SU-DHL-6 (cell line): ENCODE measurements around the gene MEIS2.

Experiments
- H2AFZ ChIP-seq: fragments of 200-600 bp; sonication (generic); 2 replicates; pipeline ENCODE4 v1.6.1; 2014; ENCODE audit warnings: low read depth, mild to moderate bottlenecking, moderate library complexity, mixed read lengths, antibody characterized with exemption, low read length; ENCODE audit not compliant: severe bottlenecking
- H3F3A ChIP-seq: fragments of 200-600 bp; shearing (Covaris generic); 2 replicates; pipeline ENCODE4 v1.6.0; 2016; ENCODE audit warnings: antibody characterized with exemption, mild to moderate bottlenecking; ENCODE audit not compliant: insufficient read depth
- H3K27ac ChIP-seq: fragments of 200-600 bp; sonication (generic); 2 replicates; pipeline ENCODE4 v1.5.1; 2016; ENCODE audit warnings: low read depth, mild to moderate bottlenecking, low read length, moderate library complexity, mixed read lengths
- H3K27me3 ChIP-seq: fragments of 200-600 bp; sonication (generic), shearing (Covaris generic); 2 replicates; pipeline ENCODE4 v1.6.0; 2014; ENCODE audit warnings: mild to moderate bottlenecking, low read length
- H3K36me3 ChIP-seq: fragments of 200-600 bp; sonication (generic); 2 replicates; pipeline ENCODE4 v1.6.1; 2014; ENCODE audit warnings: mild to moderate bottlenecking, low read length, mixed read lengths
- H3K4me2 ChIP-seq: fragments of 300-600, 200-600 bp; shearing (Covaris generic), sonication (generic); 2 replicates; pipeline ENCODE4 v1.6.0; 2014; ENCODE audit warnings: low read length, low read depth, mild to moderate bottlenecking; ENCODE audit not compliant: poor library complexity, severe bottlenecking
- H3K4me3 ChIP-seq: fragments of 200-600 bp; sonication (generic); 2 replicates; pipeline ENCODE4 v1.5.1; 2014; ENCODE audit warnings: antibody characterized with exemption, low read length, mild to moderate bottlenecking, mixed read lengths; ENCODE audit not compliant: insufficient read depth, poor library complexity, severe bottlenecking
- H3K79me2 ChIP-seq: fragments of 200-600 bp; sonication (generic); 2 replicates; pipeline ENCODE4 v1.6.1; 2014; ENCODE audit warnings: mild to moderate bottlenecking, low read length, moderate library complexity; ENCODE audit not compliant: insufficient read depth
- H3K9ac ChIP-seq: fragments of 200-600 bp; sonication (generic); 2 replicates; pipeline ENCODE4 v1.7.0; 2014; ENCODE audit warnings: mild to moderate bottlenecking, low read length
- H3K9me2 ChIP-seq: fragments of 200-600 bp; sonication (generic); replicated peaks from 2 replicates; pipeline ENCODE4 v1.6.1; 2014; ENCODE audit warnings: low read length; ENCODE audit not compliant: insufficient read depth
- H3K9me3 ChIP-seq: fragments of 200-600 bp; sonication (generic); 2 replicates; pipeline ENCODE4 v1.6.1; 2014; ENCODE audit warnings: low read length, mixed read lengths; ENCODE audit not compliant: insufficient read depth
- H4K20me1 ChIP-seq: fragments of 200-600 bp; sonication (generic); 2 replicates; pipeline ENCODE4 v1.6.1; 2014; ENCODE audit warnings: low read depth, mild to moderate bottlenecking, antibody characterized with exemption, low read length, moderate library complexity, mixed read lengths
- CTCF ChIP-seq: fragments of 200-600 bp; sonication (generic); IDR thresholded peaks from one replicate; pipeline ENCODE4 v1.5.1; 2017; ENCODE audit warnings: antibody characterized with exemption, mild to moderate bottlenecking, low read length, moderate library complexity; ENCODE audit not compliant: insufficient read depth, poor library complexity, severe bottlenecking
- EZH2phosphoT487 ChIP-seq: fragments of 200-600 bp; sonication (generic), shearing (Covaris generic); conservative IDR thresholded peaks from 2 replicates; pipeline ENCODE4 v1.6.1; 2018; ENCODE audit warnings: mild to moderate bottlenecking, antibody characterized with exemption, low read length, moderate library complexity, mixed read lengths

MEIS2 gene

DNA sequence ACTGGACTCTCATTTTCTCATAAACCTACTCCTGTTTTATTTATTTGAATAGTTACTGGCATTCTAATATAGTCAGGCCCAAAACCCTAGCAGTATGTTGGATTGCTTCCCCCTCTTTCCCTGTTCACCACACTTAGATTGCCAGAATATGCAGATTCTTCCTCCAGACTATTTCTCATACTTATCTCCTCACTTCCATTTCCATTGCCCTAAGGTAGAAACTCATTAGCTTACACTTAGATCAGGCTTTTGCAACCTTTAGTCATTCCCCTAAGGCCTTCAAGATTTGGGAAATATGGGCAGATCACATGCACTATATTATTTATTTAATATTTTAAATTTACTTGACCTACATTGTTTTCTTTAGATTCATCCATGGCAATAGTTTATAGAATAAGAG lies 98.9 kb downstream of the MEIS2 start:
- Histone ChIP-seq H3K9me2 (no peaks in the 10 kb centered on the region), H3F3A (no peaks in the 10 kb centered on the region; the same call in 1 of the 2 replicates), H3K9me3 (no peaks in the 10 kb centered on the region), H3K36me3 (0 out of 2 replicates have a peak, but pooled peaks cover 3% of the 10 kb centered on the region), H4K20me1 (no peaks in the 10 kb centered on the region), H3K27me3 (no peaks in the 10 kb centered on the region), H3K79me2 (no peaks in the 10 kb centered on the region), H3K9ac (no peak overlapping the region), H2AFZ (no peak overlapping the region), H3K27ac (no peak overlapping the region), H3K4me3 (no peak overlapping the region), H3K4me2 (no peak overlapping the region)
- TF ChIP-seq CTCF (no peak), EZH2phosphoT487 (no peak)

DNA sequence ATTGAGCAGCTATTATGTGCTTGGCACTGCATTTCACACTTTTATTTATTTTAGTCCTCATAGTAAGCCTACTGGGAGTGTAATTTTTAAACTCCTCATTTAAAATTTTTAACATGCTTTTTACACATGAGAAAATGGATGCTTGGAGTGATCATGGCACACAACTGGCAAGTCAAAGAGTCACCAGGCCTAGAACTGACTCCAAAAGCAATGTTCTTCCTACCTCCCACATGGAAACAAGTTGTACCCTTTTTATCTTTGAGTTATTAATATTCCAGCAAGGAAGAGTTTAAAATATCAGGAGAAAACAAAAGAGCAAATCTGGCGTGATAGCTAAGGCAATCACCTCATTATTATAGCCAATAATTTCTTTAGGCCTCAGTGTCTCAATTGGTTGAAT lies 100.6 kb downstream of the MEIS2 start:
- no peak overlapping the region for H3K9ac ChIP-seq
- H2AFZ ChIP-seq, result no peak overlapping the region
- no peaks in the 10 kb centered on the region for H3K9me3 ChIP-seq
- no peak overlapping the region for H3K4me3 ChIP-seq
- H3K36me3 ChIP-seq, result no peaks in the 10 kb centered on the region
- H3K9me2 ChIP-seq, result no peaks in the 10 kb centered on the region
- H3K27me3 ChIP-seq, result no peaks in the 10 kb centered on the region
- H3F3A ChIP-seq, result no peaks in the 10 kb centered on the region; the same call in 1 of the 2 replicates
- H3K27ac ChIP-seq, result no peak overlapping the region
- no peak overlapping the region for H3K4me2 ChIP-seq
- H4K20me1 ChIP-seq, result no peaks in the 10 kb centered on the region
- no peak for TF ChIP-seq EZH2phosphoT487
- no peak for TF ChIP-seq CTCF
- H3K79me2 ChIP-seq, result no peaks in the 10 kb centered on the region

DNA sequence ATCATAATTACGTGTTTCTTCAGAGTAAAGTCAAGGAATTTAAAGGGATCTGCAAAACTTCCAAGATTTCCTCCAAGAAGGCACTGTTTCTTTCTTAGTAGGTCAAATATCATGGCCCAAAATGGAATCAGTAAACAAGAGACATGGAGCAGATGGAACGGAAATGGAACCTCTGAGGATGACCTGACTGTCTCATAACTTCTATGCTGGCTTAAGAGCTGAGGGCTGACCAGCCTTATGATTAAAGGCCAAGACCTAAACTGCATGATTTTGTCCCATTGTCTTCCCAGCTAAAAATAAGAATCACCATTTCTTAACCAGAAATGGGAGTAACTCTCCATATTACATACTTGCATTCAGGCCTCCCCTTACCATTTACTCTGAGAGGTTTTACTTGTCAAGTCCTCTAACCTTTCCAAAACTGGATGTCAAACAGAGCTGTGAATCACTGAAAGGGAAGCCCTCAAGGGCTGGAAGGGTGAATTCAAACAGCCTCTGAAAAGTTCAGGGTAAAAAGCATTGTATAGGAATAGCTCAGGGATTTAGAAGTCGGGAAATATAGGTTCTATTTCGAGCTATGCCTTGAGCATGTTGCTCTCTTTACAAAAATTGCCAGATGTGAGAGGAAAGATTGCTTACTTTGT lies 103.7 kb downstream of the MEIS2 start:
- Histone ChIP-seq H3K9me2 (no peaks in the 10 kb centered on the region), H3K79me2 (no peaks in the 10 kb centered on the region), H3K27ac (no peak overlapping the region), H3K9ac (no peak overlapping the region), H3K27me3 (no peaks in the 10 kb centered on the region), H3K4me3 (no peak overlapping the region), H3K36me3 (no peaks in the 10 kb centered on the region), H3K4me2 (no peak overlapping the region), H3K9me3 (no peaks in the 10 kb centered on the region), H3F3A (peaks cover 8% of the 10 kb centered on the region), H2AFZ (no peak overlapping the region), H4K20me1 (no peaks in the 10 kb centered on the region)
- TF ChIP-seq CTCF (no peak), EZH2phosphoT487 (no peak)
